ENCODE results near the gene DENND1C. TPM values are rescaled to one million over a fixed set of nuclear protein-coding genes. Genes with fewer than 3 reads are reported as not detected.

The DENND1C gene
- total RNA-seq, 4 donors from 2014 or later = 0.27 to 1.2 (median 0.29) TPM; not detected in 1

- no peaks in the 10 kb centered on the region for H3K9me3 ChIP-seq
- no peaks in the 10 kb centered on the region for H3K36me3 ChIP-seq
- TF ChIP-seq CTCF (IDR thresholded peaks at IDR 0.05 in 4 of 5, conservative IDR thresholded peaks at IDR 0.05 in 1 of 5) = no peak
- TF ChIP-seq POLR2A (IDR thresholded peaks at IDR 0.05) = no peak
- intact Hi-C loops (cut with DNase I; ENCODE audit: low total_unique reads) (no loop called here), in situ Hi-C loops (cut with MboI; ENCODE audit: low sequenced_read_pairs in 4 of 4) (loop anchor here (10.0 to 25.0 kb wide), 3 partner anchors 103 to 340 kb away; partner anchors contain the start of genes GPR108 (in 1 of the 4) and TRIP10 (in 1 of the 4))
- peaks cover 0 to under 1% of the 10 kb centered on the region in 2 donors for H3K4me1 ChIP-seq
- no peak overlapping the region for H3K4me3 ChIP-seq
- no peak overlapping the region for H3K27ac ChIP-seq
- no peaks in the 10 kb centered on the region for H3K27me3 ChIP-seq
- ATAC-seq = no peak
- DNase-seq = no peak
These were observed 40.4 kb upstream of the DENND1C start for GRCh38 chr19:6521718-6522646.

GRCh38 chr19:6519289-6519688 lies 37.7 kb upstream of the DENND1C start:
- Histone ChIP-seq H3K36me3 (no peaks in the 10 kb centered on the region), H3K27ac (no peak overlapping the region), H3K9me3 (no peaks in the 10 kb centered on the region), H3K4me3 (no peak overlapping the region), H3K4me1 (peaks cover 0 to 2% of the 10 kb centered on the region in 2 donors), H3K27me3 (no peaks in the 10 kb centered on the region)
- intact Hi-C loops (cut with DNase I; ENCODE audit: low total_unique reads) (no loop called here), in situ Hi-C loops (cut with MboI; ENCODE audit: low sequenced_read_pairs in 4 of 4) (loop anchor here in 3 of 4 donors (10.0 to 25.0 kb wide), 3 partner anchors 116 to 343 kb away; partner anchors contain the start of genes GPR108 (in 1 of the 3) and TRIP10 (in 1 of the 3))
- no peak for DNase-seq
- no peak for TF ChIP-seq POLR2A (IDR thresholded peaks at IDR 0.05)
- TF ChIP-seq CTCF (IDR thresholded peaks at IDR 0.05 in 4 of 5, conservative IDR thresholded peaks at IDR 0.05 in 1 of 5) = no peak
- ATAC-seq = no peak

- in situ Hi-C loops (cut with MboI; ENCODE audit: low sequenced_read_pairs in 4 of 4) (loop anchor here in 3 of 4 donors (10.0 to 25.0 kb wide), 3 partner anchors 116 to 344 kb away; partner anchors contain the start of genes GPR108 (in 1 of the 3) and TRIP10 (in 1 of the 3)), intact Hi-C loops (cut with DNase I; ENCODE audit: low total_unique reads) (no loop called here)
- ATAC-seq (no peak), DNase-seq (no peak)
- Histone ChIP-seq H3K36me3 (no peaks in the 10 kb centered on the region), H3K27me3 (no peaks in the 10 kb centered on the region), H3K9me3 (no peaks in the 10 kb centered on the region), H3K27ac (no peak overlapping the region), H3K4me1 (peaks cover 0 to 2% of the 10 kb centered on the region in 2 donors), H3K4me3 (no peak overlapping the region)
- TF ChIP-seq POLR2A (IDR thresholded peaks at IDR 0.05) (no peak), CTCF (IDR thresholded peaks at IDR 0.05 in 4 of 5, conservative IDR thresholded peaks at IDR 0.05 in 1 of 5) (no peak)
These were observed 36.7 kb upstream of the DENND1C start for GRCh38 chr19:6518145-6518911.

- H3K9me3 ChIP-seq = no peaks in the 10 kb centered on the region
- peaks cover 0 to 2% of the 10 kb centered on the region in 2 donors for H3K4me1 ChIP-seq
- peak overlapping the region; percentile 64 to 82 (median 73) for H3K27ac ChIP-seq
- intact Hi-C loops (cut with DNase I; ENCODE audit: low total_unique reads) = loop anchor here (1.0 to 2.0 kb wide), 4 partner anchors 14 to 346 kb away; partner anchors contain the start of genes GPR108 and TNFSF9
- DNase-seq (peak; percentile 67 to 72), ATAC-seq (peak; percentile 76 to 81)
- no peak for TF ChIP-seq POLR2A (IDR thresholded peaks at IDR 0.05)
- peak; percentile 74 to 97 (median 94) for TF ChIP-seq CTCF (IDR thresholded peaks at IDR 0.05 in 4 of 5, conservative IDR thresholded peaks at IDR 0.05 in 1 of 5)
- in situ Hi-C loops (cut with MboI; ENCODE audit: low sequenced_read_pairs in 4 of 4) = loop anchor here in 3 of 4 donors (10.0 to 25.0 kb wide), 3 partner anchors 118 to 346 kb away; partner anchors contain the start of genes GPR108 (in 1 of the 3) and TRIP10 (in 1 of the 3)
- no peaks in the 10 kb centered on the region for H3K27me3 ChIP-seq
- H3K4me3 ChIP-seq = peak overlapping the region; percentile 63 to 82 (median 76)
- no peaks in the 10 kb centered on the region for H3K36me3 ChIP-seq
These were observed 35.2 kb upstream of the DENND1C start for GRCh38 chr19:6516659-6517291.

Measured in gastrocnemius medialis (tissue), 4 donors.